NOMO-1 treated with dmso at 0.1 percent for 144 hours (cell line): Measurements from ENCODE around the gene COL5A1.

Source experiments
- DNase-seq: peaks from one replicate; lab custom pipeline; 2025; ENCODE audit not compliant: unreplicated experiment; lab: John Stamatoyannopoulos, UW

Gene COL5A1

DNA sequence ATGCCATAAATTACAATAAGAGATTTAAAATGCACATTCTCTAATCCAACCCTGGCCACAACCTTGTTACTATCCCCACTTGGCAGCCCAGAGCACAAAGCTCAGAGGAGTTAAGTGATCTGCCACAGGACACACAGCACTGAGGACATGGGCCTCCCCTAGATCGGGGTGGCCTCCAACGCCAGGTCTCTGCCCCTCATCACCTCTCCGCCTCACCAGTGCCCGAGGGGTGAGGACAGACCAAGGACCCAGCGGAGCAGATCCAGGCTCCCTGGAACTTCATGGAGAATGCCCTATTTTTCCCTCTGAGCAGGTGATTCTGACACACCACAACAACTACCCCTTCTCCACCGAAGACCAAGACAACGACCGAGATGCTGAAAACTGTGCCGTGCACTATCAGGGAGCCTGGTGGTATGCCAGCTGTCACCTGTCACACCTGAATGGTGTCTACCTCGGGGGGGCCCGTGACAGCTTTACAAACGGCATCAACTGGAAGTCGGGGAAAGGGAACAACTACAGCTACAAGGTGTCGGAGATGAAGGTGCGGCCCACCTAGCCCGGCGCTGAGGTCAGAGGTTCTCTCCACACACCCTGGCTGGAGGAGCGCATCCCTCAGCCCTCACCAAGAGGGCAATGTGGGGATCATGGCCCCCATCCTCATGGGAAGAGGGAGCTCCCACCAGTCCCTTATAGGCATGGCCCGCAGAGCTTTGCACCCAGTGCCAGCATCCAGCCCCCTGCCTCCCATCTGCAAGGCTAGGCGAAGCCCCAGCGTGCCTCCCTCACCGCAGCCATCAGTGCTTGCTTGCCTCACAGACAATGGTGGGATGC is 226.5 kb downstream of the COL5A1 start:
- no peak for DNase-seq

GRCh38 chr9:134868751-134869553 is 227.3 kb downstream of the COL5A1 start:
- DNase-seq: no peak

DNA sequence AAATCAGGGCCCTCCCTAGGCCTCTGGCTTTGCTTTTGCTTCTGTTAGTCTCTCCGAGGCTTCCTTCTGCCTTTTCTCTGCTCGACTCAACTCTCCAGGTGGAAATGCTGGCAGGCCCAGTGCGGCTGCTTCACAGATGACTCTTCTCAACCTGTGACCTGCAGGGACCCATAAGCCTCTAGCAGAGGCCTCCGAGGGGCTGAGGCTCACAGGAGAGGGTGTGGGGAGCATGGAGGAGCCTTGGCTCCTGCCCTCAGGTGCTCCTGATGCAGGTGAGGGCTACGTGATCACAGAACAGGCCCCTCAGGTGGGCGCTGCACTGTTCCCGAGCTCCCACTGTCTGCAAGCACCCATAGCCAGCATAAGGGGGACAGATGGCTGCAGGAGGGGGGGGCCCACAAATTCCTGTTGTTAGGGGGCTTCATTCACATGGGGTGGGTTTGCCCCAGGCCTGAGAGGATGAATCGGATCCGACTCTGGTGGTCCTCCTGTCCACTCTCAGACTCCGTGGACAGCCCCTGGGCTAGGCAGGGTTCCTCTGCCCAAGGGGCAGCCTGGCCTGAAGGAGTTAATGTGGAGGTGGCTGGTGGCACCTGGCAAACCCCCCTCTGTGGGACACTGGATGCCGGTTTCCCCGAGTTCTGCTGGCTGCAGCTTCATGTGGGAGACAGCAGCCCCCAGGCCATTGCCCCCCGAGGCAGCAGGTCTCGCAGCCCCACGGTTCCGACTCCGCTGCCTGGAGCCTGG is 228.1 kb downstream of the COL5A1 start:
- no peak for DNase-seq

DNA sequence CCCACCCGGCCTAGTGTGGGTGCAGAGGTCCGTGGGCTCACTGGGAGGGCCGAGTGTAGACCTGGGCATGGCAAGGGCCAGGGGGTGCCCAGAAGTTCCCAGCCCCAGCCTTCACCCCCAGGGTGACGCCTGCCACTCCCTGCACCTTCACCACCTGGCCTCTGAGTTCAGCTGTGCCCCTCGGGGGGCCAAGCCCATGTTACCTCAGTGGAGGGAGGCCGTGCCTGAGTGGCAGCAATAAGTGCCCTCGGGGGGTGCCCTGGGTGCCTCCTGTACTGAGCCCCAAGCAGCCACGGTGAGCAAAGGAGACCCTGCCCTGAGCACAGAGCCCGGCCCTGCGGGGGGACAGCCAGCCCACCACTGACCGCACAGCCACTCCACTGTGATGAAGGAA is 228.7 kb downstream of the COL5A1 start:
- no peak for DNase-seq

DNA sequence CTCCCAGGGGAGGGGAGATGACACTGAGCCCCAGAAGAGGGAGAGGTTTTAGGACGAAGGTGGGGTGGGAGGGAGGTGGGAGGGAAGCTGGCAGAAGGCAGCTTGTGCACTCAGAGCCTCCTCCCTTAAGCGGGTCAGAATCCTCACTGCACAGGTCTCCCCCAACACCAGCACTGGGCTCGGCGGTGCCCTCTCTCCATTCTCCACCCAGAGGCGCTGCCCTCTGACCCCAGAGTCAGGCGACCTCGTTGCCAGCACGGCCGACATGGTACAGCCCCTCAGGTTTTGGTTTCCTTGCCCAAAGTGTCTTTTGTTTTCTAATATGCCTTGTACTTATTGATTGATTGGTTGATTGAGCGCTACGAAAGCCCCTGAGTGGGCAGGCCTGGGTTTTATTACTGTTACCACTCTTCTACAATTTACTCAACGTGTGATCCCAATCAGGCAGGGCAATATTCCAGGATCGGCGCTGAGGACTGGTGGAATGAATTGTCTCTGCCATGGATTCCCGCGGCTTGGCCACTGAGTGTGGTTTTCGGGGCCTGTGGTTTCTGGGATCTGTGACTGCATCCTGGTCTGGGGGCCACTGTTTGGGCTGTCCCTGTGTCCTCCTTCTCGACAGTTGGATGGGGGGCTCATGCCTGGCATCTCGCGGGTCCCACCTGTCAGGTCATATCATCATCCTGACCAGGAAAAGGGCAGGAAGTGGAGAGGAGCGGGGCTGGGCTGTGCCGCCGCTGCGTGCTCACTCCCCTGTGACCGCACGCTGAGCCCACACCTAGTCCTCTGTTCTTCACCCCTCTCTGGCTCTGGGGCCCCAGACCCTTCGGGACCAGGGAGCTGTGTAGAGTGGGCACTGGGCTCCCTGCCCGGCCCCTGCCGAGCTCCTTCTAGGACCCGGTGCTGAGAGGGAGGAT is 229.4 kb downstream of the COL5A1 start:
- DNase-seq: no peak

- no peak for DNase-seq
Measured at GRCh38 chr9:134871697-134872340, 230.2 kb downstream of the COL5A1 start.

DNA sequence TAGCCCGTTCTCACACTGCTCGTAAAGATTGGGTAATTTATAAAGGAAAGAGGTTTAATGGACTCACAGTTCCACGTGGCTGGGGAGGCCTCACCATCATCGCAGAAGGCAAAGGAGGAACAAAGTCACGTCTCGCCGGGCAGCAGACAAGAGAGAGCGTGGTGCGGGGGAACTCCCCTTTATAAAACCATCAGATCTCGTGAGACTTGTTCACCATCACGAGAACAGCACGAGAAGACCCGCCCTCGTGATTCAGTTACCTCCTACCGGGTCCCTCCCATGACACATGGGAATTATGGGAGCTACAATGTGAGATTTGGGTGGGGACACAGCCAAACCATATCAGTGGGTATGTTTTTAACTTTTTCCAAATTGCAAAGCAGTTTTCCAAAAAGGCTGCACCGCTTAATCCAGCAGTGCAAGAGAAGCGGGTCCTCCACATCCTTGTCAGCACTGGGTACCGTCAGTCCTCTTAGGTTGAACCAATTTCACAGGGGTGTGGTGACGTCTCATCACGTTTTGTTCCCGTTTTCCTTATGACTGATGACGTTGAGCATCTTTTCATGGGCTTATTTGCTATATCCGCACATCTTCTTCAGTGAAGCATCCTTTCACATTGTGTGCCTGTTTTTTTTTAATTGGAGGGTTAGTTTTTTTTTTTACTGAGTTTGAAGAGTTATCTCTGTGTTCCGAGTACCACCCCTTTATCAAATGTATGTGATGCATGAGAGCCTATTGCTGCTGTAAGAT is 231.1 kb downstream of the COL5A1 start:
- no peak for DNase-seq

DNA sequence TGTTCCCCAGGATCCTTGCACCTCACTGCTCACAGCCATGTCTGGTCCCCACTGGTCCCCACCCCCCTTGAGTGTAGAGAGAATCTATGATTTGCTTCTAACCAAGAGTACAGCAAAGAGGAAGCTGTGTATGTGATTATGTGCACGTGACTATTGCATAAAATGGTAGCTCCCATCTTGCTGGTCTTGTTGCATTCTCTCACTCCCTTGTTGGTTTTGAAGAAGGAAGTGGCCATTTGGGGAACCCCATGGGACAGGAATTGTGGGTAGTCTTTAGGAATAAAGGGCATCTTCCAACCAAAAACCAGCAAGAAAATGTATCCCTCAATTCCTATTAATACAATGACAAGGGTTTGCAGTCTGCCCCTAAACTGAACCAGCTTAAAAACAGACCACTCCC is 233.8 kb downstream of the COL5A1 start:
- peak; percentile 14 for DNase-seq

DNA sequence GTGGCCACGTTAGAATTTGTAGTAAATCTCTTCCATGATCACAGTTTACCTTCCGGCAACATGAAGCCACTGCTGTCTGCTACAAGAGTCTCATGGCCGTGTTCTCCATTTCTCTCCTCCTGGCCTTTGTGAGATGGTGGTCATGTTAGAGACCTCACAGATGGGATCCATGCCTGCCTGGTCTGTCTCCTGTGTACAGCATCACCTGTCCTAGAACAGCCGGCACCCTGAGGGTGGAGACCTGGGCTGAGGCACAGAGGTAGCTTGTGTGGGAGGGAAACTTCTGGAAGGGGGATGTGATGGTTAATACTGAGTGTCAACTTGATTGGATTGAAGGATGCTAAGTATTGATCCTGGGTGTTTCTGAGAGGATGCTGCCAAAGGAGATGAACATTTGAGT is 235.9 kb downstream of the COL5A1 start:
- no peak for DNase-seq

GRCh38 chr9:134879664-134880483 is 238.3 kb downstream of the COL5A1 start:
- DNase-seq: no peak

DNA sequence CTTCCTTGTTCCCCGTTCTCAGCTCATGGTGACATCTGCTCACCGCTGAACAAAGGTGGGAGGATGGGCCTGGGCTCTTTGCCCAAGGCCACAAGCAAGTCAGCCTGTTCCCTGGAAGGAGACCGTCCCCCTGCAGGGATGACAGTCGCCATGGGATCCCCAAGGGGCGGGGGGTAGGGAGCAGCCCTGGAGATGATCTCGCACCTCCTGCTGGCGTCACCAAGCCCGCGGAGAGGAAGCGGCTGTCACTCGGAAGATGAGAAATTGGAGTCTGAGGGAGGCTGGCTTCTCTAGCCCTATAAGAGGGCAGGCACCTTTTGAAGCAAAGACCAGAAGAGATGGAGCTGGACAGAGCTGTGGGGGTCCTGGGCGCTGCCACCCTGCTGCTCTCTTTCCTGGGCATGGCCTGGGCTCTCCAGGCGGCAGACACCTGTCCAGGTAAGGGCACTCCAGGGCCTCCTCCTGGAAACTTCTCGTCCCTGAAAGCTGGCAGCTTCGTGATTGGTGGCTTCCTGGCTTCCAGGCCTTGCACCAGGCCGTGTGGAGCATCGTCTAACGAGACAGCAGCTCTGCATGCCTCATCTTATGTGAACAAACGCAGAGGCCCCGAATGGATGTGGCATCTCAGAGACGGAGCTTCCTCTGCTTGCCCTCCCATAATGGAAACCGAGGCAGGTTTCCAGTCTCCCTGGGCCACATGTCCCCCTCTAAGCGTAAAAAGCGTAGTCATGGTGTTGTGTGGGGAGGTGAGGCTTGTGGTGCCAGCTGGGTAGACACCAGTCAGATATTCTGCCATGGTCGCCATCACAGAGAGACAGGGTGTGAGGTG is 239.1 kb downstream of the COL5A1 start, which contains the start of gene FCN2:
Gene FCN2 (plus strand): TSS at position 327 of the 829 bp plus-strand sequence. CDS start 12 bp downstream, at position 339.
- no peak for DNase-seq

- no peak for DNase-seq
Measured at GRCh38 chr9:134881313-134881670, 239.7 kb downstream of the COL5A1 start.

- DNase-seq: no peak
Measured at GRCh38 chr9:134882204-134882785, 240.7 kb downstream of the COL5A1 start.

DNA sequence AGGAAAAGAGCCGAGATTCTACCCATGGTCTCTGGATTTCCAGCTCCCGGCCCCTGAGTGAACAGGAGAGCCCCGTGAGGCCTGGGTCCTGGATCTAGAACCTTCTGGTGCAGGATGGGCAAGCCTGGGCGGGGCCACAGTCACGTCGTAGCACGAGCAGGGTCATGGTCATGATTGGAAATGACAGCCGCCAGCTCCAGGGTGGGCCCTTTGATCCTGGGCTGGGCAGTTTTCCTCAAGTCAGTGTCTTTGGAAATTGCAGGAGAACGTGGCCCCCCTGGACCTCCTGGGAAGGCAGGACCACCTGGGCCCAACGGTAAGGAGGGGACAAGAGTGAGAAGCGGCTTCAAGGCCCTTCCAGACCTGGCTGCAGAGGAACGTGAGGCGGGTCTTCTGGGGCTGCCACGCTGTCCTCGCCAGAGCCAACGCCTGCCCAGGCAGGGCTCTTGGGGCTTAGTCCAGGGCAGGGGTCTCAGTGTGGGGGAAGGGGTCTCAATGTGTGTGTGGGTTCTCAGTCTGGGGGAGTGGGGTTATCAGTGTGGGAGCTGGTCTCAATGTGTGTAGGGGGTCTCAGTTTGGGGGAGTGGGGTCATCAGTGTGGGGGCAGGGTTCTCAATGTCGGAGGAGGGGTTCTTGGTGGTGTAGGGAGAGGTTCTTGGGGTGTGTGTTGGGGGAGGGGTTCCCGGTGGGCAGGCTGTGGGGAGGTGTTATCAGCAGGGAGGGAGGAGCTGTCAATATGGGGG is 241.6 kb downstream of the COL5A1 start:
- DNase-seq: no peak

DNA sequence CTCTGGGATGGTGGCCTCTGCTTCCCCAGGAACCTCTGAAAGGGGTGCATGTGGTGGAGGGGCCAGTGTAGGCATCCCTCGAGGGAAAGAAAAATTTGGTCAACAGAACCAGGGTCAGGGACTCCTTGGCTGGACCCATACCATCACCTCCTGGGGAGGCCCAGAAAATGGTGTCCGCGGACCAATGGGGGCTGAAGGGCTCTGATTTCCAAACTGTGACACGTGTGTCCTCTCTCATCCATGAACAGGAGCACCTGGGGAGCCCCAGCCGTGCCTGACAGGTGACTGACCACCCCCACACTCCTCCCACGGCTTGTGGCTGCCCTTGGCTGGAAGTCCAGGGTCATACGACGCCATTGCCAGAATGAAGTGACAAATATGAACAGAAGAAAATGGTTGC is 242.9 kb downstream of the COL5A1 start:
- DNase-seq: no peak

GRCh38 chr9:134885001-134885678 is 243.5 kb downstream of the COL5A1 start:
- DNase-seq: no peak
